Epithelial cell of proximal tubule (primary cell): ENCODE results near the gene PJA1. TPM values are rescaled to one million over a fixed set of nuclear protein-coding genes. Genes with fewer than 3 reads are reported as not detected.

Source experiments
- DNase-seq: peaks from one replicate; pipeline ENCODE4 v3.0.0-alpha.2; 2011; ENCODE audit warnings: low read depth
- H3K4me3 ChIP-seq: 2 replicates; pipeline ENCODE4 v1.5.1; 2011; ENCODE audit warnings: low read depth, mild to moderate bottlenecking, low read length
- total RNA-seq: library from RNA; depleted of rRNA; stranded (reverse); fragments of >200 nt; gene quantifications from 2 replicates; pipeline ENCODE4 v1.2.3, GENCODE V29; 2015
- TF ChIP-seq, protein P1 (sequence below): conservative IDR thresholded peaks from 2 replicates; pipeline ENCODE4 v1.5.1; 2012; ENCODE audit warnings: low read depth, mild to moderate bottlenecking, low read length

PJA1 gene
- total RNA-seq, 1 donor from 2014 or later: 25.0 TPM

- H3K4me3 ChIP-seq: no peak overlapping the region
- TF ChIP-seq, protein P1, sequence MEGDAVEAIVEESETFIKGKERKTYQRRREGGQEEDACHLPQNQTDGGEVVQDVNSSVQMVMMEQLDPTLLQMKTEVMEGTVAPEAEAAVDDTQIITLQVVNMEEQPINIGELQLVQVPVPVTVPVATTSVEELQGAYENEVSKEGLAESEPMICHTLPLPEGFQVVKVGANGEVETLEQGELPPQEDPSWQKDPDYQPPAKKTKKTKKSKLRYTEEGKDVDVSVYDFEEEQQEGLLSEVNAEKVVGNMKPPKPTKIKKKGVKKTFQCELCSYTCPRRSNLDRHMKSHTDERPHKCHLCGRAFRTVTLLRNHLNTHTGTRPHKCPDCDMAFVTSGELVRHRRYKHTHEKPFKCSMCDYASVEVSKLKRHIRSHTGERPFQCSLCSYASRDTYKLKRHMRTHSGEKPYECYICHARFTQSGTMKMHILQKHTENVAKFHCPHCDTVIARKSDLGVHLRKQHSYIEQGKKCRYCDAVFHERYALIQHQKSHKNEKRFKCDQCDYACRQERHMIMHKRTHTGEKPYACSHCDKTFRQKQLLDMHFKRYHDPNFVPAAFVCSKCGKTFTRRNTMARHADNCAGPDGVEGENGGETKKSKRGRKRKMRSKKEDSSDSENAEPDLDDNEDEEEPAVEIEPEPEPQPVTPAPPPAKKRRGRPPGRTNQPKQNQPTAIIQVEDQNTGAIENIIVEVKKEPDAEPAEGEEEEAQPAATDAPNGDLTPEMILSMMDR: no peak
- no peak for DNase-seq
Measured at GRCh38 chrX:69197690-69198089, 32.4 kb upstream of the PJA1 start.

- TF ChIP-seq, protein P1: no peak
- no peak for DNase-seq
- no peak overlapping the region for H3K4me3 ChIP-seq
Measured at GRCh38 chrX:69196666-69197065, 31.4 kb upstream of the PJA1 start.

DNA sequence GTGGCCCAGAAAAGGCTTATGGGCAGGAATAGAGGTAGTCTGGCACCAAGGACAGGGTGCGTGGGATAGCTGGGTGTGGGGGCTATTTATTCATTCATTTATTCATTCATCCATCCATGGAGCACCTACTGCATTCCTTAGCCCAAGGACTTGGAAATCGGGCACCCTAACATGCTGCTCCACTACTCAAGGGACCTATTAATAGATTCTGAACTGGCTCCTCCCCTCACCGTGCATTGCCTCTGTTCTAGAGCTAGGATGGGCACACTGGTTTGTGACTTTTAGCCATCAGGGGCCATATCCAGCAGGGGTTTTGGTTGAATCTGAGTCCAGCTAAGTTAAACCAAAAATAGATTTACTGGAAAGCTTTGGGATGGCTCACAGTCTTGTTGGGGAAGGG, 30.6 kb upstream of the PJA1 start:
- H3K4me3 ChIP-seq: no peak overlapping the region
- no peak for DNase-seq
- TF ChIP-seq, protein P1: no peak

- TF ChIP-seq, protein P1: no peak
- no peak overlapping the region for H3K4me3 ChIP-seq
- no peak for DNase-seq
Measured at GRCh38 chrX:69195192-69195591, 29.9 kb upstream of the PJA1 start.

GRCh38 chrX:69192603-69193002, 27.4 kb upstream of the PJA1 start:
- TF ChIP-seq, protein P1: no peak

GRCh38 chrX:69189576-69190371, 24.5 kb upstream of the PJA1 start:
- TF ChIP-seq, protein P1: no peak
- no peak for DNase-seq
- H3K4me3 ChIP-seq: no peak overlapping the region

More at GRCh38 chrX:69192603-69193002, 27.4 kb upstream of the PJA1 start:
- no peak overlapping the region for H3K4me3 ChIP-seq
- DNase-seq: no peak

- TF ChIP-seq, protein P1: no peak
- H3K4me3 ChIP-seq: no peak overlapping the region
Measured at GRCh38 chrX:69186651-69187050, 21.4 kb upstream of the PJA1 start.

More at GRCh38 chrX:69186651-69187050, 21.4 kb upstream of the PJA1 start:
- DNase-seq: no peak
